OCI-M1 (cell line): ENCODE results near the gene MYH9.

Experiments
- DNase-seq: peaks from one replicate; lab custom pipeline; 2025; lab: John Stamatoyannopoulos, UW

The MYH9 gene

DNA sequence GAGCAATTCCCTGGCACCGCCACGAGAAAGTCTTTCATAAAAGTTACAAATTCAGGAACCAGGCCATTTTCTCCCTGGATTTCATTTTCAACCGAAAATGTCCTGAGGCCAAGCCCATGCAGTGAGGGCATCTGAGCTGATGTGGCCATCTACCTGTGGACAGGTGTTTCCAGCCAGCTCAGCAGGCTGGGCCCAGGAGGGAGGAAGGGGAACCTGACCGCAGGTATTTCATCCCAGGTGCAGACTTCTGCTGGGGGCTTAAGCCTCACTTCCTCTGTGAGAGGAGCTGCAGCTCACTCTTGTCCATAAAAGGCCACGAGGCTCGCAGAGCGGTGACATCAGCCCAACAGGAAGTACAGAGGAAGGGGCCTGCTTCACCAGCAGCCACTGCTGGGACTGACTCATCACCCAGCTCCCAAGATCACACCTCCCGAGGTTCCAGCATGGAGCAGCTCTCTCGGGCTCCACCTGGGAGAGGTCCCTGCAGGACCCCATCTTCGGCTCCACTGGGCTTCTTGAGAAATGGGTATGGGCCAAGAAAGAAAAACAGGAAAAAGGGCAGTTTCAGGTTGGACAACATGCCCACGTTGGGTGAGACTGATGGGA lies 56.4 kb downstream of the MYH9 start:
- DNase-seq, result peak; percentile 88

DNA sequence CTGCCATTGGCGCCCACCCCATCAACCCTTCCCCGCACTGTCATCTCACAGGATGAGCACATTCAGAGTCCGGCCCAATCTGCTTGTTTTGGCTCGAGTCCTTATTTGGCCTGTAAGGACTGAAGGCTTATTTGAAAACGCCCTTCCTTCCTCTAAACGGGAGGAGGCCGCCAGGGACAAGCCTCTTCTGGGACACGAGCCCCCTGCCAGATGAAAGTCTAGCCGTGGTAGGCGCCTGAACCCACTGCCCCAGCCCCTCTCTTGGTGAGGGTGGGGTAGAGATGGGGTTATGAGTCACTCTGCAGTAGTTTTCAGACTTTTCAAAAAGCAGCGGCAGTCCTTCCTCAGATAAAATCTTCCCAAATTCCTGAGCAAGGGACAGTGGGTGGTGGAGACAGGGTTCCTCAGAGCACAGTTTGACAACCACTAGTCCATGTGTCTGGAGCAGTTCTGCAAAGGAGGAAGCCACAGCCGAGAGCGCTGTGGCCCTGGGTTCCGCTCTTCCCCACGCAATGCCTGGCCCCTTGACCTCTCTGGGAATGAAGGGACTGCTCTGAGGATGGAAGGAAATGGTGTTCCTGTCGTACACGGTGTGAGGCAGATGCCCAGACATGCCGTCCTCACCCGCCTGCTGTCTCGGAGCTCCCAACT lies 57.0 kb downstream of the MYH9 start:
- DNase-seq, result no peak

DNA sequence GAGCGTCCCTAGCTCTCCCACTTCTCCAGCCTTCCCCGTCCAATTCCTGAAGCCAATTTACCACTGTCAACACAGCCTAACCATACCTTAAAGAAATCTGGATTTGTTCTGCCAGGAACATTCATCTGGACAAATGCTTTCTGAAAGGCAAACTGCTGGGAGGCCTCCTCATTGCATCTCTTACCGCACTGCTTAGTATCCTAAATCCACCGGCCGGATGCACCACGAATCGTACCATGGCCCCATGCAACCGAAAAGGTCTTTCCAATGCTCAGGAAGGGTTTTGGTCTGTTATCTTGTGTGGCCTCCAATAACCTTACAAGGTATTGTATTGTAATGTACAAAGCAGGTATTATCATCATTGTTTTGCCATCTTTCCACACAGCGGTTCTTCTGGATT lies 57.6 kb downstream of the MYH9 start:
- no peak for DNase-seq

DNA sequence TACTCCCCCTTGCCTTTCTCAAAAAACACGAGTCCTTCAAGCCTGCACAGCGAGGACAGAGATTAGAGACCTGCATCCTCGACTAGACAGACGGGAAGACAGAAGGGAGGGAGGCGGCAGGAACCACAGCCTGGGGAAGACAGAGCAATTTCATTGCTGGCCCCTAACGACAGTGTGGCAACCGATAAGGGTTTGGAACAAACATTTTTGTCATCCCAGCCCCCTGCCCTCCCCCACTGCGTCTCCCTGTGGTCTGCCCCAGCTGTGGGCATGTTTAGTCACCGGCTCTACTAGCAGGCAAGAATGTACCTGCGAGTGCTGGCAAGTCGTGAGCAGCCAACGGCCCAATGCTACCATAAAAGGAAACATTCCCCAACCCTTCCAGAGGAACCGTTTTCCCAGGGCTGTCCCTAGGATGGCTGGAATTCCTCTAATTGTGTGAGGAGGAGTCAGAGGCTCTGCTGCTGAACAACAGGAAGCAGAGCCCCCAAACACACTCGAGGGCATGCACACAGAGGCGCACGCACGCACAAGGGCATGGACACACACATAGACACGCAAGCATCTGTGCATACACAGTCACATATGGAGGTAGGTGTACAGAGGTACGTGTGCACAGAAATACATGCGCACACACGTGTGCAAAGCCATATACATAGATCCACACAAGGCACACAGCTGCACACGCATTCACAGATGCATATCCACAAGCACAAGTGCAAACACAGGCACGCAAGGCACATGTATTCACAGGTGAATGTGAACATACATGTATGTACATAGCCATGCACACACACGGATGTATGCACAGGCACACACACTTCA lies 58.3 kb downstream of the MYH9 start:
- DNase-seq, result peak; percentile 97

DNA sequence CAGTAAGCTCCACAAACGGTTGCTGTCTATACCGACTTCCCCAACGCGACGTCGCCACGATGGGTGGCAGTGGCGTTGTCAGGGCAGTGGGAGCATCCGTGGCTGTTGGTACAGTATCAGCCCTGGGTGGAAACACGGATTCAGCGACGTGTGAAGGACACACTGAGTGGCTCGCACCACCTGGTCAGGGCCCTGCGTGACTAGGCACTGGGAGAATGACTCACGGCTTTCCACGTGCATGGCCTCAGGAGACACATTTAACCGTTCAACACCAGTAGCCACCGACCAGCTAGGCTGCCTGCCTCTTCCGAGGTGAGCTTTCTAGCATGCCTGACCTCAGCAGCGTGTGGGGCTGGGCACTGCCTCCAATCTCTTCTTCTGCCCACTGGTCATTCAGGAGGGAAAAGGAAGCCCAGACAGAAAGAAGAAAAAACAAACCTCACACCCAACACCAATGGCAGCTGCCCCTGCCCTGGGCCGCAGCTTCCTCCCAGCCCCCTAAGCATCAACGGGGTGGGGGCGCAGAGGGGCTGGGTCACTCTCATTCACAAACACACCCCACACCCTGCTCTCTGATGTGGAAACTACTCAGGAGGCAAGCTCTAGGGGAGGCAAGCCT lies 59.0 kb downstream of the MYH9 start:
- DNase-seq, result no peak

DNA sequence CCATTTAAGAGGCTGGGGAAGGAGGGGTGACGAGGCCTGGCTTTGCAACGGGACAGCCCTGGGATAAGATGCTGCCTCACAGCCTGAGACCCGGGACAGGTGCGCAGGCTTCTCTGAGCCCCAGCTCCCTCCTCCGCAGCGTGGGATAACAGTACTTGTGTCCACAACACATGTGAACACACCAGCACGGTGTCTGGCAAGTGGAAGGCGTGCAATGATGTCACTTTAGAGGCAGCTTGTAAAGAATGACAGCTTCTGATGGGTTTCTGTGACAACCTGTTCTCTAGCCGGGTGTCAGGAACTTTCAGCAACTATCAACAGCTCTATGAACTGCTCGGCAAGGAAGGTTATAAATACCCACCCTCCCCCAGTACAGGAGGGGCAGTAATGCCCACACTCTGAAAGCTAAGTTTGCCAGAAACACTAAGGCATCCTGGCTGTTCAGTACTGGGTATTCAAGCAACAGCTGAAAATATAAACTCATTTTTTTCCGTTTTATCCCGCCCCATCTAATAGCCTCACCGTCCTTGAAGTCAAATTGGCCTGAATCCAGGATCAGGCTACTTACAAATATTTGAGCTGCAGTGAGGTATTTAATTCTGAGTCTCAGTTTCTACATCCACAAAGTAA lies 59.7 kb downstream of the MYH9 start:
- DNase-seq, result no peak

DNA sequence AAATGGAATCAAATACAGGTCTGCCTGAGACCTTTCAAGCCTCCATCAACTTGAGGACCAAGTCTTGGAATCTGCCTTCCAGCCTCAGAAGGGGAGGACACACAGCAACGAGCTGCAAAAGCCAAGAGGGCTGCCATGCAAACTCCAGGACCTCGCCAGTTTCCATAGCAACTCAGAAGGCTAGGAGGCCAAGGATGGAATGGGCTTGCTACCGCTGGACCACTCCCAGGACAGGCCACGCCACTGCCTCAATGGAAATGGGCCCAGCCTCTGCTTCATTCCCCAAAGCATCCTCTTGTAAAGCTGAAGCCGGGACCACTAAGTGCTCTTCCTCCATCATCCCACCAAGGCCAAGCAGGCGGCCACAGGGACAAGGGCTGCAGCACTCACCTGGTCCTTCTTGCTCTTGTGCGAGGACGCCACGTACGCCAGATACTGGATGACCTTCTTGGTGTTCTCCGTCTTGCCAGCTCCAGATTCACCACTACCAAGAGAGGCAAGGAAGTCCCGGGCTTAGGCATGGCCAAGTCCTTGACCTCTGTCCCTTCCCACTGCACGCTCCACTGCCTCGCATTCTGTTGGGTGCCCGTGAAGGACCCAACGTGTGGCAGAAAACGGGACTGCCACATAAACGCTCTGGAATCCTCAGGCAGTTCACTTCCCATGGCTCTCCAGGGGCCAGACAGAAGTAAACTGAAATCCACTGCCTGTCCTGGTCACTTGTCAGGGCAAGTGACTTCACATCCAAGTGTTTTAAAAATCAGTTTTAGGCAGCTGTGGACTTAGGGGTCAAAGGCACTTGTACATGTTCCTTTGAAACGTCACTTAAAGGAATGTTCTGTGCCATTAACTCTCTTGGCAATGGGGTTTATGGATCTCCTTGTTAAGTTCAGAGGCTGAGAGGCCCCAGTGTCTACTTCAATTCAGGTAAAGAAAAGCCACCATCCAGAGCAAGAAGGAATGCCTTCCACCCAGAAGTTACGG lies 61.3 kb downstream of the MYH9 start:
- no peak for DNase-seq

DNA sequence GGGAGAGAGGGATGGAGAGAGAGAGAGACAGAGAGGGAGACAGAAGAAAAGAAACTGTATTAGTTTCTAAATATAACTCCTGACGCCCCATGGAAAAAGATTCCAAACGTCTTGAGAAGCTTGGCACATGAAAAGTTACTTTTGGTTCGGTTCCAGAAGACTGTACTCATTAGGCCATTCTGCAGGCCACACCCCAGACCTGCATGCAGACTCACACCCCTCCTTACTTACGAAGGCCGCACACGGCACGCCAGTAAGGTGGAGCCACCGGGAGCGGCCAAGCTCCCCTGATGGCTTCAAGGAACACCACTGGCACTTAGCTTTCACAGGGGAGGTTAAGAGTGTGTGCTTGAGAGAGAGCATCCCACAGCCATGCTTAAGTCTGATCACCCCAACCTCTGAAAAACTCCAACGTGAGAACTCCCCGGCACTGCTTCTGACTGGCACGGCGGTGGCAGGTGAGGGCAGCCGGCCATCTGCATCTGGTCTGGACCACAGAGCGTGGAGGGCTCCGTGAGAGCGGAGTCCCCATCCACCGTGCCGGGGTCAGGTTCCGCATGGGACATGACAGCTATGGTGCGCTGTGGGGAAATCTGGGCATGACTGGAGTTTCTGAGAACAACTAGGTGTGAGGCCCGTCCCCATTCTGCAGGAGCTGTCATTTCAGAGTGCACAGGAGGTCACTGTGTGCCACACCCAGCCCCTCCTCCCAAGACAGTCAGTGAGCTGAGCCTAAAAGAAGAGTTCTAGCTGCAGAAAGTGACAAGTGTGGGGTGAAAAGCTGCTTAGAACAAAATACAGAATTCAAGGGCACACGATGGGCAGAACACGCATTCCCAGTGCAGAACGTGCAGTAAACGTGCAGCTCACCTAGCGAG lies 62.4 kb downstream of the MYH9 start:
- no peak for DNase-seq

DNA sequence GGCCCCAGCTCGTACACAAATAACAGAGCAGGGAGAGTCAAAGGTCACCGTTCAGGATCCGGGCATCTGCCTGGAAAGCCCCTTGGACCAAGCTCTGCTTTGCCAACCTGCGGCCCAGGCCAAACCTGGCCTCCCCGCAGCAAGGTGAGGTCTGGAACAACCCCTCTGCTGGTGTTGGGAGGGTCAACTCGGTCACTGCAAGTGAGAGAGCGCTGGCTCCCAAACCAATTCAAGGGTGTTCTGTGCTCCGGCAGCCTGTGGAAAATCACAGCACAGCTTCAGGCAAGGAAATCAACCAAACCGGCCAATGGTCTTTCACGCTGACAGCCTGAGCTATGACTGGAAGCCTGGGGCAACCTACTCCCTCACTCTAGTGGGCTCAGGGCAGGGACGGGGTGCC lies 63.4 kb downstream of the MYH9 start:
- no peak for DNase-seq

DNA sequence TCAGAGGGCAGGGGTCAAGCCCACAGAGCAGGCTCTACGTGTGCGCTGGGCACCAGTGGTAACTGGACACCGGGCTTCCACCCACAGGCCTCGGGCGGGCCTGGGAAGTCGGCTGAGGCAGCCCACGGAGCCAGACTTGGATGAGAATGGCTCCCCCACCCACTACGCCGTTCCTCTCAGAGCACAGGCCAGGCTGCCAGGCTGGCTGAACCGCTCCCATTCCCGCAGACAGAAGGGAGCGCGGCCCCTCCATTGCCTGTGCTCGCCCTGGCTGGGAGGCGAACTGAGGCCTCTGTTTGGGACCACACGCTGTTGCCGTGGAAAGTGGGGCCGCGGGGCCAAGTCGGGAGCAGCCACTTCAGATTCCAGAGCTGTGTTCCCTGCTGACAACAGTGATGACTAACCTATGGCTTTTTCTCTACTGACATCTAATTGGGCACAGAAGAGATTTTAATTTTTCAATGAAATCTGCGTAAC lies 63.9 kb downstream of the MYH9 start:
- DNase-seq, result no peak

DNA sequence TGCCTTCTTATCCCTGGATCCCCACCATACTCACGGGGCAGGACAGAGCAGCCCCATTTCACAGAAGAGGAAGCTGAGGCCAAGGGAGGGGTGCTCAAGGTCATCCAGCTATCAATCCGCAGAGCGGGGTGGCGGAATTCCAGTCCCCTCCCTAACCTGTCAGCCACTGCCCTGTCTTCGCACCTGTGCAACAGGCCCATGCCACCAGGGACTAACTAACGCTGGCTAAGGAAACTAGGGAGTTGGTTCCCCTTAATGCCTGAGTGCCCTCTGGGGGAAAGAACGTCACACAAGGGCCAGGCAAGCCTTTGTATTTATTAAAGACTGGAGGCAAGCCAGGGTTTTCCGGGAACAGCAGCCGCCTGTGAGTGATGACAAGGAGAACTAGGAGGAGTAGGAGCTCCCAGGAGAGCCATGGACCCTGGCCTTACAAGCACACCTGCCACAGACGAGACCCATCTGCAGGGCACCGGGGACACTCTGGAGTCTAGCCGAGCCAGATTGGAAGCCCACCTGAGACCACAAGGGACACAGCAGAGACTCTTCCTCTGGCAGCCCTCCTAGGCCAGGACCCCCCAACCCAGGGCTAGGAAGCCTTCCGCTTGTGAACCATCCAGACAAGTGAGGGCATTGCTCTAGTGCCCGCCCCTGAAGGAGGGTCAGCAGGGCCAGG lies 64.4 kb downstream of the MYH9 start:
- DNase-seq, result no peak

DNA sequence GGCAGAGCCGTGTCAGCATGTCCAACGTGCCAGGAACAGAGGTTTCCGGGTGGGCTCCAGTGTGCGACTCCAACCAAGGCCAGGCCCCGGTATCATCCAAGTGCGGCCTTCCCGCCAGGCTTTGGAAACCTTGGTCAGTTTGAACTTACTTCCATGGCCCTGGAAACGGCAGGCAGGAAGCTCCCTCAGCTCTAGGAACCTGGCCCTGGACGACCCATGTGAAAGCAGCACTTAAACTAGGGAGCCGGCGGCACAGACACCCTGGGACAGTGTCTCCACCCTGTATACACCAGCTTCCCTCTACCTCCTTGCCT lies 65.2 kb downstream of the MYH9 start:
- no peak for DNase-seq

DNA sequence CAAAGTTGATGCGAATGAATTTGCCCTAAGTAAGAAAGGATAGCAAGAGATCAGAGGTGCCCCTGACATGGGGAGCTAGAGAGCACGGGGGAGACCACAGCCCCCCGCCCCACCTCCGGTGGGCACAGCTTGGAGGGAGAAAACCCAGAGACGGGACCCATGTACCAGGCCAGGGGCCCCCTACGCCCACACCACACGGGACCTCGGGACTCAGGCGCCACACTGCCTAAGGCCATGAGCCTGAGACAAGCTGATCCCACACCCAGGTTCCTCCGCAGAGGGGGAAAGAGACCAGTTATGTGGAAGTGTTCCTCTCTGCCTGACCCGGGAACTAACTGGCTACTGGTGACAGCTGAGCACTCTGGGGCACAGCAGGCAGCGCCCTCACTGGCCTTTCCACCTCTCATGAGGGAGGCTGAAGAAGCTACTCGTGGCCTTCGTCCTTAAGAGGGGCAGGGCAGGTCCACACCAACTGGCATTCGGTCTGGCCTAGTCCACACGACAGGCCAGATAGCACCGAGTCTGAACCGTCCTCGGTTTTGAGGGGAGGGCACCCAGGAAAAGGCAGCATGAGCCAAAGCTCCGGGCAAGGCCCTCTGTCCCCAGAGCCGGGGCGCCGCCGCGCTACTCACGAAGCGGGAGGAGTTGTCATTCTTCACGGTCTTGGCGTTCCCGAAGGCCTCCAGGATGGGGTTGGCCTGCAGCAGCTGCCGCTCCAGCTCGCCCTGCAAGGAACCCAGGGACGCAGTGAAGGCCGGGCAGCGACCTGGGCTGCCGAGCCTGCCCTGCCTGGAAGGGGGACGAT lies 65.8 kb downstream of the MYH9 start:
- DNase-seq, result no peak

DNA sequence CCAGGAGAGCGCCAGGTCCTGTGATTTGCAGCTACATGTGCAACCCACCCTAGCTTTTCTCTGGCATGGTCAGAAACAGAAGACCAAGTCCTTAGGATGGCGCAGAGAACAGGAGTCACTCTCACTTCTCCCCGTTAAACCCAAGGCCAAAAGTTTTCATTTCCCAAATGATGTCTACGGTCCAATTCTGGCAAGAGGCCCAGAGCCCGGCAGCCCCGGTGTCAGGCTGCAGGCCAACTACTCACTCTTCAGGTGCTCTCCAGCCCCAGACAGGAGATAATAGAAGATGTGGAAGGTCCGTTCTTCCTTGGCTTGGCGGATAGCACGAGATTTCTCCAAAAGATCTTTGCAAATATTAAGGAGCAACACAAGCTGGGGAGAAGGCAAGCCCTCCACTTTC lies 67.2 kb downstream of the MYH9 start:
- no peak for DNase-seq

DNA sequence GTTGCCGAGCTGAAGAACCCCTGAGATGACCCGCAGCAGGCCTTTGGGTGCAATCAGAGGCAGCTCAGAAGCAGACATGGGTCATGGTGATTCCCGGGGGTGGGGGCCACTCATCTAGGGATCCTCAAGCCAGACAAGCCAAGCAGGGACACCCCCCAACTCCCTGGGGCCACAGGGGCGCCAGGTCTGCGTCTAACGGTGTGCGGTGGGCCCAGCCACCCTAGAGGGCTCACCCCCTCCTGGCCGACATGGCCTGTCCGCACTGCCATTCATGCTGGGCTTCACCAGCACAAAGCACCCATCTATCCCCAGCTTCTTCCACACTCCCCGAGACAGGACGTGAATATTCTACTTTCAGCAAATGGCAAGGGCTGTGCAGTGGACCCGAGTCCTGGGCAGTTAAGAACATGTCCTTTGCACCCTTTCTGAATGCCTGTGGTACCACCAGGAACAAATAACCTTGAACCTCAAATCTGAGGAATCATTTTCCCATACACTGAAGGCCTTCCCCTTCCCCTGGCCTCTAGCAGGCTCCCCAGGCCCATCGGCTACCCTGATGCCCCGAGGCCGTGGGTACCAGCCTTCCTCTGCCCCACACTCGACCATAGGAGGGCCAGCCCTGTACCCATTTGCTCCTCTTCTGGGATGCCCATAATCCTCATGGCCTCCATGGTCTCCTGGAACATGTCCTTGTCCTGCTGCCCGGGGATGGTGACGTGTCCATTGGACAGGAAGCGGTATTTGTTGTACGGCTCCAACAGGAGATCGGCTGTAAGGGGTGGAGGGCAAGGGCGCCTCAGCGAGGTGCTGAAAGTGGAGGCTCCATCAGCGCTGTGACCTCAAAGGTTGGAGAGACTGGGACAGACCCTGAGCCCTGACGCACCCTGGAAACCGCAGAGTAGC lies 67.9 kb downstream of the MYH9 start:
- no peak for DNase-seq

DNA sequence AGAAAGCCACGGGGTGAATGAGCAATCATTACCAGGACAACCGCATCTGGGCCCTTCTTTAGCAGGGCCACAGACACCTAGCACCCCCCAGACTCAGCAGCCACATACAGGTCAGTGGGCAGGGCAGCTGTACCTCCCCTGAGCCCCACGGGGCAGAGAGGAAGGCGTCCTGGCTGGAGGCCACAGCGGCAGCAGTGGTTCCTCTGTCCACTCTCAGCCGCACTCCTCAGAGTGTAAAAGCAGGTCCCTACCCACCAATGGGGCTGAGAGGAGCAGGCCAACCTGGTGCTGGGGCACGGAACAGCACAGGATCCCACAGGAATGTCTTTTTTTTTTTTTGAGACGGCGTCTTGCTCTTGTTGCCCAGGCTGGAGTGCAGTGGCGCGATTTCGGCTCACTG lies 69.3 kb downstream of the MYH9 start:
- DNase-seq, result no peak

DNA sequence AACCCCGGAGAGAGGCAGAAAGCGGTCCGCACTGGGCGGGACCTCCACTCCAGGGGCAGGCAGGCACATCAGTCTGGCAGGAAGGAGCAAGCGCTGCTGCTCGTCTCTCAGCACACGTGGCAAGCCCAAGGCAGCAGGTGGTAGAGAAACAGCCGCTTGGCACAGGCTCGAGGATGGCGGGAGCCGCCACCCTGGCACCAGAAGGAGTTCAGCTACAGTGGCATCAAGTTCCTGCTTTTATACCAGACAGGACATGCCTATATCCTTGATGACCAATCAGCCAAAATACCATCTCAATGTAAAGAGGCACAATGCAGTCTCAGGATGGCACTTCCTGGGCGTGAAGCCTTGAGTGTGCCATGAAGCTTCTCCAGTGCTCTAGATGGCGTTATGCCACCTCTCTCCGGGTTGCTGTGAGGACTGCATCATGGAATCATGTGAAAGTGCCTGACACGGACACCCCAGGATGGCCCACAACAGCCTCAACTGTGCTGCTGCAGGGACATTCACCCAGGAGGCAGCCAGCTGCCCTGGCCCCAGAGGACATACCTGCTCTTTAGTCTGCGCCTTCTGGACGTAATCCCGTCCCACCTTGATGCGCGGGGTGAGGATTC lies 70.0 kb downstream of the MYH9 start:
- no peak for DNase-seq
